AML-193 (cell line): Measurements from ENCODE around the gene HSP90AB1.

ENCODE experiments used
- DNase-seq, 2 experiments: peaks; one replicate each; lab custom pipeline; 2025; lab: John Stamatoyannopoulos, UW

Gene HSP90AB1

DNA sequence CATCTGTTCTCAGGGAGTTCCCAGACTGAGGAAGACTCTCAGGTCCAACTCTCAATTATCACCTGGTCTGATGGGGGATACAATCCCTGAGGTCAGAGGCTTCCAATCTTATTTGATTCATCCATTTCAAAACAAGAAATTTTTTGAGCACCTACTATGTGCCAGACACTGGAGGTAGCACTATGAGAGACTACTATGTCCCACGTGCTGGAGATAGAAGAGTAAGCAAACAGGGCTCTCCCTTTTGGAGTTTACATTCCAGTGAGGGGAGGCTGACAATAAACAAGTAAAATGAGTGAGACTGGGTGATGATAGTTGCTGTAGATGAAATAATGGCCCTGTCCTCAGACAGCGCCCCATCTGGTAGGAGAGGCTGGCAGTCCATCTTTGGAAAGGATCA, 39.8 kb downstream of the HSP90AB1 start:
- DNase-seq = no peak

DNA sequence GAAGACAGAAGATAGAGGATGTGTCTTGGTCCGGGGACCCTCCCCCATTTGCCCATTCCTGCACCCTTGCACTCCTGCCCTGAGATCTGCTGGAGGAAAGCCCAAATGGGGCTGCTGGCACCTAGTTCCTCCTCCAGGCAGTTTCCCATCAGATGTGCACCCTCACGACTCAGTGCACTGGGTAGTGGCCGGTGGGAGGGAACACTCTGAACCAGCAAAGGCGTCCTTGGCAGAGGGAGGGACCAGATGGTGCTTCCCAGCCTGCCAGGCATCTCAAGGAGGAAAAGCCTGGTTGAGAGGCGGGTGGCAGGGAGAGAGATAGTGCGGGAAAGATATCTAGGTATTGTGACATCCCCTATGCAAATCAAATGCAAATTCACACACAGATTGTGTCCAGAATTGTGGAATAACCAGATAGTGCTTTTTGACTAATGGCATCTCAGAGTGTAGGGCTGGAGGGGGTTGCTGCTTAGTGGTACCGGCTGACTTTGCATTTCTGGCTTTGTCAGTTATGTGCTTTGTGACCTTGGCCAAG, 42.9 kb downstream of the HSP90AB1 start:
- DNase-seq = no peak

DNA sequence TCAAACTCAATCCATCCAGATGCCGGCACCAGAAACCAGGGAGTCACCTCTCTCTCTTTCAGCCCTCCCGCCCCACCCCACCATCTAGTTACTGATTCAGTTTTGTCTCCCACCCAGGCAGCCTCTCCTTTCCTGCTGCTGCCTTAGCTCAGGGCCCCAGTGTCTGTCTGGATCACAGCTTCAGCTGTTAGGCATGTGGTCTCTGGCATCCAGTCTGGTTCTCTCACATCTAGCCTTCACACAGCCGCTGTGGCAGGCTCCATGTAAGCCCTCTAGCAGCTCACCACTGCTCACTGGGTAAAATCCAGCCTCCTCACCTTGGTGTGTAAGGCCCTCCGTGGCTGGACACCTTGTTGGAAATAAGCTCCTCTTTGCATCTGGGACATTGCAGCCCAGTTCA, 44.9 kb downstream of the HSP90AB1 start:
- DNase-seq = no peak

- no peak for DNase-seq
Measured at GRCh38 chr6:44292661-44293365, 45.9 kb downstream of the HSP90AB1 start.

DNA sequence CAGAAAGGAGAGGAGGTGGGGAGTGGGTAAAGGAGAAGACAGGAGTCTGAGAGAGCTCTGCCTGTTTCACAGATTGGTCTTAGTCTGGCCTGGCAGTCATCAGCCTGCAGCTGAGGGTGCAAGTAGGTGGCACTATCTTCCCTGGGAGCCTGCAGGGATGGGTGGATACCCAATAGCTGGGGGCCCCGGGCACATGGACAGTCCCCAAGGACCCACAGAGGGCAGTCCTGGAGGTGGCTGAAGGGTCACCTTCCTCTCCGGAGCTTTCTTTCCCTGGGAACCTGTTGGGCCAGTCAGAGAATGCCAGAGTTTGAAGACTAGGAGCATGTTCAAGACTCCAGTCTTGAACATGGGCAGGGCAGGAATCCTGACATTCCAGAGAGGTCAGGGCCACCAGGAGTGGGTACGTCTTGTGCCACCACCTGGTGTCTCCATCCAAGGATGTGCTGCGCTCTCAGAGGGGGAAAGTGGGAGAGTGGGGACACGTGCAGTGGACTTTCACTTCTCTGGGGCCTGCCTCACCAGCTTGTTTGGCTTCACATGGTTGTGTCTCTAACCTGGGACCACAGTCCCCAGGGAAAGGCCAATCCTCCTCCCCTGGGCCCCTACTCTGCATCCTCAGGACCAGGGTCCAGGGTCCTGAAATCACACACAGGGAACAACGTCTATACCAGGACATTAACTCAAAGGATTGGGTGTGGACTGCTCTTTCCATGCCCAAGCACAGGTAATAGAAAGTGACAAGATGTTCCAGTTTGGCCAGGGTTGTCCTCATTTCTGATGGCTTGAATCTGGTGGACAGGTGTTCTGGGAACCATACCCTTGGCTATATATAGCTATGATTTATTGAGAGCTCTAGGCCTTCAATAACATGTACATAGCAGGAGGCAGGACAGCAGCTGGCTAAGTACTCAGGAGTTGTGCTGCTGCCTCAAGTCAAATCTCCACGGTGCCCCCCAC, 48.2 kb downstream of the HSP90AB1 start:
- DNase-seq = no peak

- DNase-seq = no peak
Measured at GRCh38 chr6:44297063-44298038, 50.5 kb downstream of the HSP90AB1 start.

GRCh38 chr6:44298055-44298803, 51.3 kb downstream of the HSP90AB1 start:
- no peak for DNase-seq

DNA sequence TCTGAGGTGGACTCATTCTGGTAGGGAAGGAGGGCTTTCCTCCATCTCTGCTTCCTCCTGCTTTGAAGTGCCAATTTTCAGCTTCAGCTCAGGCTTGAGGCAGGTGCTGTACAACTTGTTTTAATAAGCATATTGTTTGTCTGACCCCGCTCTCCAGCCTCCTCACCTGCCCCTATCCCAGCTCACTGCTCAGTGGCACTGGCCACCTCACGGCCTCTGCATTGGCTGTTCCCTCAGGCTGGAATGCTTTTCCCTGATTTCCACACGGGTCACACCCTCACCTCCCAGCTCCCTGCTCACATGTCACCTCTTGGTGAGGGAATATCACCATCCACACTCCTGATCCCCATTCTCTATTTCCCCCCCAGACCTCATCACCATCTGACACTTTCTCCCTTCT, 52.0 kb downstream of the HSP90AB1 start:
- no peak for DNase-seq

- DNase-seq = no peak
Measured at GRCh38 chr6:44300292-44300823, 53.5 kb downstream of the HSP90AB1 start.

- no peak for DNase-seq
Measured at GRCh38 chr6:44301106-44301505, 54.2 kb downstream of the HSP90AB1 start.

- DNase-seq = no peak
Measured at GRCh38 chr6:44301782-44302564, 55.1 kb downstream of the HSP90AB1 start.

DNA sequence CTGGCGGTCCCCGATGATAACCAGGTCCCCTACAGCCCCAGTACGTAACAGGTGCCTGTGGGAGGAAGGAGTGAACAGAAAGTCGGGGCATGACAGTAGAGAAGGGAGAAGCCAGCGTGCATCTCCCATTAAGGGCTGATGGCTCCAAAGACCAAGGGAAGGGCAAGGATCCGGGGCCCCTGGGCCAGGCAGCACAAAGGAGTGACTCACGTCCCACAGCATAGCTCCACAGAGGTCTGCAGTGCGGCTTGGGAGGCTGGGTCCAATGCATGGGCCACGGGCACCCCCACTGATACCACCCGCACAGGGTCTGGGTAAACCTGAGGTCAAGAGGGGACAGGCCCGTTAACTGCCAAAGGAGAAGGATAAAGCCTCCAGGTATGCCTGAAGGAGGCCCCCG, 56.0 kb downstream of the HSP90AB1 start:
- no peak for DNase-seq
